HG02884 (cell line): Measurements from ENCODE around the gene TSHZ2.
"Not testable (repeated sequence)": the region's sequence is repeated elsewhere in the genome, so short reads cannot be mapped to it uniquely, and the experiment has no call there.

ENCODE experiments used
- ATAC-seq: cut with Tn5 transposase; IDR thresholded peaks from one replicate; pipeline ENCODE4 v1.9.1; 2021; ENCODE audit warnings: mild to moderate bottlenecking, moderate library complexity; ENCODE audit not compliant: unreplicated experiment

The TSHZ2 gene

DNA sequence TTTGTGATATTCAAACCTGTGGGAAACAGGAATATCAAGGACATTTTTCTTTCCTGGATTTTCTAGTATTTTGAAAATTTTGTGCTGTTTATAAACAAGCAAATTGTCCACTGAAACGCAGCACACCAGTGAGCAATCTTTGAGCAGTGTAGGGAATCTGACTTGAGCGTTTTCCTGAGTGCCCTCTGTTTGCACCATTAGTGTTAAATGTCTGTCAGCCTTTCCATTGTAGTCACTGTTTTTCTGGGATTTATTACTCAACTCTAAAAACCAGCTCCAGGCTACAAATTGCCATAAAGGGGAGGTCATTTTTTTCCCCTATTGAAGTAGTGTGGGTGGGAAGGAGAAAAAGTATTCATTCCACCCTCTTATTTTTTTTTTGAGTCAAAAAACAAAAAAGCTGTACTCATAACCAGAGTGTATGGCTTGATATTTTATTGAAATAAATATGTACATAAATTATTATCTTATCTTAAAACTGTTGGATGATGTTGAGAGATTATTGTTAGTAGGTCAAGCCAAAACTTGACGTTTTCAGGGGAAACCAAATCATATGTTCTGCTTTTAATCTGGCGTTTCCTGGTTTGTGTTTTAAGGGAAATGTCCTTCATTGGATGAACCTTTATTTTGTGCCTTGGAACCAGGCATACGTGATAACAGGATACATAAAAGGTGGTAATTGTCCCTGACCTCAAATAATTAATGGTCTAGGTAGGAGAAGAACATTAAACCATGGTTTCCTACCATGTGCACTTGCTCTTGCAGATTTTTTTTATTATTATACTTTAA lies 51.8 kb downstream of the TSHZ2 start:
- no peak for ATAC-seq

DNA sequence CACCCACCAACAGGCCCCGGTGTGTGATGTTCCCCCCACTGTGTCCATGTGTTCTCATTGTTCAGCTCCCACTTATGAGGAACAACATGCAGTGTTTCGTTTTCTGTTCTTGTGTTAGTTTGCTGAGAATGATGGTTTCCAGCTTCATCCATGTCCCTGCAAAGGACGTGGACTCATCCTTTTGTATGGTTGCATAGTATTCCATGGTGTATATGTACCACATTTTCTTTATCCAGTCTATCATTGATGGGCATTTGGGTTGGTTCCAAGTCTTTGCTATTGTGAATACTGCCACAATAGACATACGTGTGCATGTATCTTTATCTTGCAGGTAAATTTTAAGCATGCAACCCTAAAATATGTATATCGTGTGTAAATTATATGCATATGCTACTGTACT lies 52.5 kb downstream of the TSHZ2 start:
- not testable (repeated sequence) for ATAC-seq

DNA sequence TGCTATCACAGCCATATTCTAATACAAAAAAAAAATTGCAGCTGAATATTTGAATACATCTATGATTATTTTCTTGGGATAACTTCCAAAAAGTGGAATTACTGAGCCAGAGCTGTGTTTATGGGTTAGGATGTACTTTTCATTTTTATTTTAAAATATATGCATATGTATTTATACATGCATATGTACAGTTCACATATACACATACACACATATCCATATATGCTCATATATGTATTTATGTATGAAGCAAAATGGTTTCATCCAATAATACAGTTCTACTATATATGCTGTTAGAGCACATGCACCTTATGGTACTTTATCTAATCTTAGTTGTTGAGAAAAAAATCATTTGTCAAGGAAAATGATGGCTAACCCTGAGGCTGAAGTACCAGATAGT lies 54.9 kb downstream of the TSHZ2 start:
- ATAC-seq, result no peak

DNA sequence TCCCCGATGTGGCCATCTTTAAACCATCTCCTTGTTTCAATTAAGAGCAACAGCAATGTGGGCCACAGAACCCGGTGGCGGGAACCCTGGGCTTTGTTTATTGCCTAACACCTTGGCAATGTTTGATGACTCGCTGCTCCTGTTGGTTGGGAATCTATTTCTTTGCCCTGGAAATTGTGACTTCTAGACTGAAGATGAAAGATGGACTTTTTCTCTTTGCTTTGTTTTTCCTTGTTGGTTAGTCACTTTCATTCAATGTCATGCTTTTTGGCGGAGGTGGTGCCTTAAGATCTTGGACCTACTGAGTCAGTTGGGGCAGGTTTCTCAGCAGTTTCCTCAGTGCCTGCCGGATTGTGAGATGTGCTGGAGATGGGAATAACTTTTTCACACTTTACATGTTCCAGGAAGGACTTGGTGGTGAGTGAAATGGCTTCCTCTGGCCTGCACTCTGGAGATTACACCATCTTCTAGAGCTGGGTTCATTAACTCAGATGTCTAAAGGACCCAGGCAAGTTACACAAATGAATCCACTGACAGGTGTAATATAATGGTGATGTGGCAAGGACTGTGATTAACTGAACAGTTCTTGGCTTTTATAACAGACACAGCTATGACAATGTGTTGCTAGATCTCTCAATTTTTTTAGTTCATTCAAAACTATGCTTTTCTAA lies 56.3 kb downstream of the TSHZ2 start:
- no peak for ATAC-seq

DNA sequence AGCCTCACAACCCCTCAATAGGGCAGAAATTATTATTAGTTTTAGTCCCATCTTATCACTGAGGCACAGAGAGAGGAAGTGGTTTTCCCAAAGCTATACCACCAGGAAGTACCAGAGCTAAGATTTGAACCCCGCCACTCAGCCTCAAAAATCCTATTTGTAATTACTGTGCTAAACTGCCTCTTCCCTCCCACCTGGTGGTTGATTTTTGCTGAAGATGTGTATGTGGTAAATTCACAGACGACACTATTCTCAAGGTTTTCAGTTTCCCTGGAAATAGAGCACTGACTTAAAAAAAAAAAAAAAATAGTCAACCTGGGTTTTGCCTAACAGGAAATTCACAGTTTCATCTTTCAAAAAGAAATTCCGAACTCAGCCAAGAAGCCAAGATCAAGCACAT lies 57.9 kb downstream of the TSHZ2 start:
- no peak for ATAC-seq

DNA sequence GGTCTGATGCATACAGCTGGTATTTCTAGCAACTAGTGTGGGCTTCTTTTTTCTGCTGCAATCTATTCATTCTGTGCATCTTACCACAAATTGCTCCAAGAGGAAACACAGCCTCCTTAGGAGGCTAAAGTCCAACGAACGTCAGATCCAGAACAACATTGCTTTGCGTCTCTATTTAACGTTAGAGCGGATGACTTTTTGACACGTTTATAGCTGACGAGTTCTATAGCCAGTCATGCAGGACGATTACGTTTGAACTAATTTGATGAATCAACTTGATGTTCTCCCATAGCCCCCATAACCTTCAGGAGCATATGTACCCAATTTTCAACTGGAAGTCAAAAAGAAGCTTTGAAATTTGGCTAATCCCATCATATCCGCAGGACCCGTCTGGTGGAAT lies 59.9 kb downstream of the TSHZ2 start:
- no peak for ATAC-seq

DNA sequence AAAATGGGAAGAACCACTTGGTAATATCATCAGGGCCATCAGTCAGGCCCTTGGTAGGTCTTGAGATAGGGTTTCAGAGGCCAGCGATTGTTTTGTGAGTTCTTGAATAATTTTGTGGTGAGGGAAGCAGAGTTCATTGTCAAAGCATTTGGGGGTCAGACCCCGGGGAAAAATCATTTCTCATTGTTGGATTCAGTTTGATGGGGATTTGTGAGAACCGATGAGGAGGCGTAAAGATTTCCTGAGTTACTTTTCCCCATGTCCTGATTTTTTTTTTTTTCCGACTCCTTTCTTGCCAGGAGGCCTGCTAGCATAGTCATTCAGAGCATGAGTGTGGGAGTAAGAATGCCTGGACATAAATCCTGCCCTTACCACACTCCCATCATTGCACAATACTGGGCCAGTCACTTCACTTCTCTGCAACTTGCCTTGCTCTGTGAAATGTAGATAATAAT lies 60.3 kb downstream of the TSHZ2 start:
- ATAC-seq, result no peak

DNA sequence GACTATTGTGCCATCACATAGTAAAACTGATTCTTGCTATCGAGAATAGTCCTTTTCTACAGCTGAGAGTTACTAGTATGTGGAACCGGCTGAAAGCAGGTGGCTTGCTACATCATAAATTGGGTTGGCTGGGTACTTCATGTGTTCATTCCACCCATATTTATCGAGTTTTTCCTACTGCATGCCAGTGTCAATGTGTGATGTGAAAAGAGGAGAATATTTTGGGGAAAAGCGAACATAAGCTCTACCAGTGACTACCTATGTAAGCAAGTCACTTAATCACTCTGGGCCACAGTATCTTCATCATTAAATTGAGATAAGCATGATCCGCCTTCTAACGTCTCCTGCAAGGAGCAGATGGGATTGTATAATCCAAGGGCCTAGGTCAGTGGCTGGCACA lies 61.0 kb downstream of the TSHZ2 start:
- ATAC-seq, result no peak

DNA sequence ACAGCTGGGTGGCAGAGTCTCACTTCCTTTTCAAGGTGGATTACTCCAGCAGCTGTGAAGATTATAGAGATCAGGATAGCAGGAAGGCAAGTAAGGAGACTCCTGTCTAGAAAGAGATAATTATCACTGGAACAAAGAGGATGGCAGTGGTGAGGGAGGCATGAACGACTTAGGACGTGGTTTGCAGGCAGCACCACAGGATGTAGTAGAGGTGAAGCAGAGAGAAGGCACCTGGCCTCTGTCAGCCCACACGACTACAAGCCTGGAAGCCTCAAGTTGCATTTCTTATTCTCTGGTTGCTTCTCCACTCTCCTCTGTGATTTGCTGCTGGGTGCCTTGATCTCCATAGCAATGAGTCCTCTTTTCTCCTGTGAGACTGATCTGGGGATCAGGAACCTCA lies 62.7 kb downstream of the TSHZ2 start:
- ATAC-seq, result no peak

DNA sequence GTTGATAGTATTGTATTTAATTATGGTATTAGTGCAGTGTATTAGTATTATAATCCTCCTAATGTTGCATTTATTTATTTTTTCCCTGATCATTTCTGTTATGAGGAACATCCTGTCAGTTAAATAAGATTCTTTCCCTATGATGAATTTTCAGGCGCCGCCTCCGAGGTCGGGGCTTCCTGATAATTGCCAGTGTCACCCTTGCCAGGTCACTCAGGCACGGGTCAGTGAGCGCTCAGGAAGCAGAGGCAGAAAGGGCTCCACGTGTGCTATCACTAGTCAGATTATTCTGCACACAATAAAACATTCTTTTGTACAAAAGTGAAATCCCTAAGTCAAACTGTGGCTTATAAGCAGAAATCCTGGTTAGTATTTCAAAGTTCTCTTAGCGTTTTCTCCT lies 64.8 kb downstream of the TSHZ2 start:
- ATAC-seq, result no peak

DNA sequence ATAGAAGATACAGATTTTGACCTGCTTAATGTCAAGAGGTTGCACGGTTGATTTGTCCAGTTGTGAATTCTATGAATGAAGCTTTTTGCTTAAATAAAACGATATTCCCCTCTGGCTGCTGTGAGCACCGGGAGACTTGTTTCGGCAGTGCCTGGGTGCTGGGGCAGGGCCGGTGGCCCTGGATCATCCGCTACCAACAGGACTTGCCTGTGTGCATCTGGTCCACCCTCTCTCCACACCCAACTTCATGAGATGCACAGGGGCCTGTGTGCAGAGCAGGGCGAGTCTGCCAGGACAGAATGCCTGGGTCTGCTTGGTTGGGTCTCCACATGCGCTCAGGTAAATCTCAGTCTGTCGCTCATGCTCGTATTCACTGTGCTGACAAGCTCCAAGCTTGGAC lies 65.5 kb downstream of the TSHZ2 start:
- no peak for ATAC-seq

DNA sequence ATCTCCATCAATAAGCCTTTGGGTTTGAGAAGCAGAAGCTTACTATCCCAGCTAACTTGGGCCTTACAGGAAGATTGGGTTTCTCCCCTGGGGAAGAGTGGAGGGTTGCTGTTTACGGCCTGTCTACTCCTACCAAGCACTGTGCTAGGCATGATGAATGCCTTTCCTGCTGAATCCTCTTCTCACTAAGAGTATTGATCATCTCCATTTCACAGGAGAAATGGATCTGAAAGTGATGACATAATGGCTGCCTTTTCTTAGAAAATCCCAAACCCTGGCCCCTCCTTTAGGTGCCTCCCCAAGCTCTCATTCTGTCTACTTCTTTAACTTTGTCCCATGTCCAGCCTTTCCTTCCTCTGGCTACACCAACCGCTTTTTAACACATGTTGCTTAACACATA lies 66.1 kb downstream of the TSHZ2 start:
- no peak for ATAC-seq

DNA sequence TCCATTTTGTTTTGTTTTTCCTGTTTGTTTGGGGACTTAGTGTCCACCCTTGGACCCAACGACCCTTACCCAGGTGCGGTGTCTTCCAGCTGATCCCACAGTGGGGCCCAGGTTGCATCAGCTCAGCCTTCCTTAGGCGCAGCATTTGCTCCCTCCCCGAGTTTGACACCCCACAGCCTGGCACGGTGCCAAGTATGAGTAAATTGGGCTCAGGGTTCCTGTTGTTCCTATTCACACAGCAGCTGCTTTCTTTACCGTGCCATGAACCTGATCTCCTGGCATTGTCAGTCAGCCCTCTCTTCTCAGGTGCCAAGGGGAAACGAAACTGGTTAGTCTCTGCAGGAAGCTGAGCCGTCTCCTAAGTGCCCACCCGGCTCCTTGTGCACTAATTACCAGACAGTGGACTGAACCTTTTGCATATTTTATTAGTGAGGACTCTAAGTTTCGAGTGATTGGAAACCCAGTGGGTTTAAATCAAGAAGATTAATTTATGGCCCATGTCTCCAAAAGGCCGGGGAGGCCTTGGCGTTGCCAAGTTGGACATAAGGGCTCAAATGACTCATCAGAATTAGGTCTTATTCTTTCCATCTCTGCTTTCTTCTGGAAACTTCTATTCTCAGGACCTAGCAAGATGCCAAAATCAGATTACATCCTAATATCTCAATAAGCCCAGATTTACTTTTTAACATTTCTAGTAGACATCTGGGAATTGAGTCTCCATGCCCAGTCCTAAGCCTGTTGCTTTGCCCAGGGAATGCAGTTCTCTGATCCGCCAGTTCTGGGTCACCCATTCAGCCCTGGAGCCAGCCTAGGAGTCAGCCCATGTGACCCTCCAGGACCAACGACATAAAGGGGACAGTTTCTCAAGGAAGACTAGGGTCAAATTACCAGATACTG lies 68.8 kb downstream of the TSHZ2 start:
- no peak for ATAC-seq

DNA sequence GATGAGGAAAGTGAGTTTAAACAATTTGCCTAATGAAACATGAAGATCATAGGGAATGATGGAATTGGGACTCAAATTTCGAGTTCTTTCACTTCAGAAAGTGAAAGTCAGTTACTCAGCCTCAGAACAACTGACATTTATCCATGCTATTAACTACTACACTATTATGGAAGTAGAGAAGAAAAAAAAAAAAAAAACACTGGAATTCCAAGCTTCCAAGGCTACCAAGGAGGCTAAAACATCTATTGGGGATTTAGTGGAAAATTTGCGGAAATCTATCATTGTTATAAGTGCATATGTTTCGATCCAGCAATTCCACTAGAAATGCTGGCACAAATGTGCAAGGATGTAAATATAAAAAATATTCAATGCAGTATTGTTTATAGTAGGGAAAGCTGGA lies 70.4 kb downstream of the TSHZ2 start:
- no peak for ATAC-seq

DNA sequence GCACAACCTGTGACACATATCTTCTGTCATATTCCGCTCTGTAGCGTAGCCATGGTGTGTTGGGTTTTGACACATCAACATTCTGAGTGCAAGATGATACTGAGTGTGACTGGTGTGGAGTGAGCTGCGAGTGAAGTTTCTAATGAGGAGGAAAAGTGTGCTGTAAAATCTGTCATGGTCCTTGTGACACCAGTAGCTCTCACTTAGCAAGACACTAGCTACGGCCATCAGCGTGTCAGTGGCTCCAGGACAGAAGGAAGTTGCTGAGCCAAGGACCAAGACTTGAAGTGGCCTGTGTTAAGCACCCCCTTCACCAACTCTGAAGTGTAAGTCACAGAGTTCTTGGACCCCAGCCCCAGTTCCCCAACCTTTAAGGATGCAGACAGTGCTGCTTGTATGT lies 72.1 kb downstream of the TSHZ2 start:
- ATAC-seq, result no peak

DNA sequence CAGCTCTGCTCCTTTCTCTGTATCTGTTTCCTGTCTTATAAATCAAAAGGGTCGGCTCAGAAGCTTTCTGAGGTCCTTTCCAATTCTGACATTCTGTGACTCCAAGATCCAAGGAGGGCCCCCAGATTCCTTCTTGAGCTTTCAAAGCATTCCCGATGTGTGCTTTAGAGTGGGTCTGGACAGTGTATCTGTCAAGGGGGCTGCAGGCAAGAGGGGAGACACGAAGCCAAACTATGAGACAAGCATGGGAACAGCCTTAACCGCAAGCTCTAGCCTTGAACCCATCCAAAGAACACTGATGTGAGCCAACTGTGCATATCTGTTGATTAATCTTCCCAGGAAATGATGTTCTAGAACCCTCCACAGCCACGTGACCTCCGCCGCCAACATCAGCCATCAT lies 73.8 kb downstream of the TSHZ2 start:
- ATAC-seq, result no peak

DNA sequence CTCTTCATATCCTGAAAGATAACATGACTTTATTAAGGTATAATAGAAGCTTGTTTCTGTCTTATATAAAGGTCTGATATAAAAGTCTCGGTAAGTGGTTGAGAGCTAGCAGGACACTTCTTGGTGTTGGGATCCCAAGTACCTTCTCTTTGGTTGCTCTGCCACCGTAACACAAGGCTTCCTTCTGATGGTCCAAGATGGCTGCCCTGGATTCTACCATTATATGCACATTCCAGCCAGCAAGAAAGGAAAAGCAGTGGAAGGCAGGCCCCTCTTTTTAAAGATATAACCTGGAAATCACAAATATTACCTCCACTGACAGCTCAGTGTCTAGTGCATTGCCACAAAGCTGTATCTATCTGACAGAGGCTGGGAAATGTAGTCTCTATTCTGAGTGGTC lies 75.0 kb downstream of the TSHZ2 start:
- ATAC-seq, result no peak

DNA sequence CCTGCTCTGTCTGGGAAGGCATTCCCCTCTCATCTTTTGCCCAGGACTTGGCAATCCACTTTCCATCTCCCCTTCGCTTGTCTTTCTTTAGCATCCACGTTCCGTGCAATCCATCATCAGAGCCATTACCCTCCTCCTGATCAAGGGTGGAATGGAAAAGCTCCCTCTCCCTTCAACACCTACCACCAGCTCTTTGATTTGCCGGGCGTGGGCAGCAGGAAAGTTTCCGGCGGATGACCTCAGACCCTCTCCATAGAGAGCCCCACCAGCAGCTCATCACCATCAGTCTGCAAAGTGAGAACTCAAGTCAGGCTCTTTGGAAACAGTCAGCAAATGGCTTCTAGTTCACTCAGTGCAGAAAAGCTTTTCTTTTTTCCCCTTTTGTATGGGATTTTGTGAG lies 76.2 kb downstream of the TSHZ2 start:
- ATAC-seq, result no peak

DNA sequence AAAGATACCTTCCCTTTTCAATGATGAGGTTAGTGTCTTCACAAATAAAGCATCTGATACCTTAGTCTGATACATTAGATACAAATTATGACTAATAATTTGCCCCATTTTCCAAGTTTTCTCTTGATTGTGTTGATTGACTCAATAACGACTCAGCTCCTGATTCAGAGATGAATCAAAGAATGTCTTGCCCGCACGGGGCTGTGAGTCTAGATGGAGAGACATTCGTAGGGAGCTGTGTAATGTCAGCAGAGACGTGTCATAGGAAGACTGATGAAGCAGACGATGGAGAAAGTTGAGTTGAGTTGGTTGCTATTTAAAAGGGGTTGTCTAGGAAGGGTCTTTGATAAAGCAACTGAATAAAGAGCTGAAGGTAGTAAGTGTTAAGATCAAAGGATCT lies 78.2 kb downstream of the TSHZ2 start:
- ATAC-seq, result no peak

DNA sequence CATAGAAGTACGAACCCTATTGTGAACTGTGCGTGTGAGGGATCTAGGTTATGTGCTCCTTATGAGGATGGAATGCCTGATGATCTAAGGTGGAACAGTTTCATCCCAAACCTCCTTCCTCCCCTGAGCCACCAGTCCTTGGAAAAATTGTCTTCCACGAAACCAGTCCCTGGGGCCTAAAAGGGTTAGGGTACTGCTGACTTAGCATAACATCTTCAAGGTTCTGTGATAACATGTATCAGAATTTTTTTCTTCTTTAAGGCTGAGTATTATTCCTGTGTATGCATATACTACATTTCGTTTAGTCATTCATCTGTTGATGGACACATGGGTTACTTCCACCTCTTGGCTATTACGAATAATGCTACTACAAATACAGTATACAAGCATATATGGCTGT lies 80.2 kb downstream of the TSHZ2 start:
- ATAC-seq, result no peak

DNA sequence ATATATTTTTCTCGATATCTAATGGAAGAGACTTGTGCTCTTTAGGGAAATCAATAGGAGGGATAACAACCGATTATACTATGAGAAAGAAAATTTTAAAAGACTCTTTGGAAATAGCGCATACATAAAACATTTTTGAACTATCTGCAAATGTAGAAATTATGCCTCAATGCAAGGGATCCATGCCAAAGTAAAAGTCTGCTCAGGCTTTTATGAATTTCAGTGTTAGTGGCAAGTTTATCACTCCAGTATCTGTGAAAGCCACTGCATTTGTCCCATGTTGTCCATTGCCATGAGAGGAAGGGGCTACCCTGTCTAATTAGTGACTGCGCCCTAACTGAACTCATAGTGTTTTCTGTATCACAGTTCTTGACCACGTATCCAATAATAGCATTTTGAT lies 81.4 kb downstream of the TSHZ2 start:
- no peak for ATAC-seq
